Islet of Langerhans (tissue), 1 donor: ENCODE results near the gene GALK1.
"Not testable (repeated sequence)": the region's sequence is repeated elsewhere in the genome, so short reads cannot be mapped to it uniquely, and the experiment has no call there.

Experiments used
- FAIRE-seq: peaks from one replicate; lab custom pipeline; 2011; peaks lifted over from hg19 to GRCh38; lab: Jason Lieb, UNC

The GALK1 gene

DNA sequence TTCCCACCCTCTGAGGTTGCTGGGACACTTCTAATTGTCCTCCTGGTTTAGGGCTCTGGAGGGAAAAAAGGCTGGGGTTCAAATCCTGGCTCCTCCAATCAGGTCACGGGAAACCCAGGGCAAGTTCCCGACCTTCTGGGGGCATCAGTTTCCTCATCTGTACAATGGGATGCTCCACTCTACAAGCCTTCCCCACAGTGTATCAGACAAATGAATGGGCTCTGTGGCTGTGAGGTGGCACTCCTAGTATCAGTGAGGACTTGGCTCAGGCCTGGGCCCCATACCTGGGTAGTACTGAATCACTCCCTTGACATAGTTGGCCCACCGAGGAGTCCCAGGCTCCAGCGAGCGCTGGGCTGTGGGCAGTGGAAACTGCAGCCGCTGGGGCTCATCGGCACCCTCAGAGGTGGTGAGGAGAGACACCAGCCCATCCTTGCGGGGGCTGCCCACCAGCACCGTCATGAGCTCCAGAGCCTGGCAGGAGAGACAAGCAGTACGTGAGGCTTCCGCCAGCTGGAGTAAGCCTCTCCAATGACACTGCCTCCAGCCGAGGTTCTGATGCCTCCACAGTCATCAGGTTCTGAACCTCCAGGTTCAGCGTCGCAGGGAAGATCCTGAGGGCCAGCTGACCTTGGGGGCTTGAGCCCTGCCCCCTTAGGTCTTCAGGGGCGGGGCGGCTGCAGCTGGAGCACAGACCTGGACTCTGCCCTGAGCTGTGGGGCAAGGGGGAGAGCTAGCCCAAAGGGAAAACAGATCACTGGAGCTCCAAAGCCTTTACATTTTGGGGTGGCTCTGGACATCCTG lies 1.2 kb downstream of the GALK1 start:
- FAIRE-seq = no peak

DNA sequence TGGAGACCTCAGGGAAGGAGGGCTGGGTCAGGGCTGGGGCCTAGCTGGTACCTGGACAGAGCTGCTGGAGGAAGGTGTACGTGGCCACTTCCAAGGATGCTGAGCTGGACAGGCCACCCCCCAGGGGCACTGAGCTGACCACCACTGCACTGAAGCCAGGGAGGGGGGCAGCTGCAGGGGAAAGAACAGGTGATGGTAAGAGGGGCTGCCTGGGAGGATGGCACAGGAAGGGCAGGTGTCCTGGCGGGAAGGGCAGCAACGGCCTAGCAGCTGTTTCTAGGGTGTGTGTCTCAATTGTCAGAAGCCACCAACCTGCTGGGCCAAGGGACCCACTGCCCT lies 1.8 kb downstream of the GALK1 start:
- FAIRE-seq = no peak

DNA sequence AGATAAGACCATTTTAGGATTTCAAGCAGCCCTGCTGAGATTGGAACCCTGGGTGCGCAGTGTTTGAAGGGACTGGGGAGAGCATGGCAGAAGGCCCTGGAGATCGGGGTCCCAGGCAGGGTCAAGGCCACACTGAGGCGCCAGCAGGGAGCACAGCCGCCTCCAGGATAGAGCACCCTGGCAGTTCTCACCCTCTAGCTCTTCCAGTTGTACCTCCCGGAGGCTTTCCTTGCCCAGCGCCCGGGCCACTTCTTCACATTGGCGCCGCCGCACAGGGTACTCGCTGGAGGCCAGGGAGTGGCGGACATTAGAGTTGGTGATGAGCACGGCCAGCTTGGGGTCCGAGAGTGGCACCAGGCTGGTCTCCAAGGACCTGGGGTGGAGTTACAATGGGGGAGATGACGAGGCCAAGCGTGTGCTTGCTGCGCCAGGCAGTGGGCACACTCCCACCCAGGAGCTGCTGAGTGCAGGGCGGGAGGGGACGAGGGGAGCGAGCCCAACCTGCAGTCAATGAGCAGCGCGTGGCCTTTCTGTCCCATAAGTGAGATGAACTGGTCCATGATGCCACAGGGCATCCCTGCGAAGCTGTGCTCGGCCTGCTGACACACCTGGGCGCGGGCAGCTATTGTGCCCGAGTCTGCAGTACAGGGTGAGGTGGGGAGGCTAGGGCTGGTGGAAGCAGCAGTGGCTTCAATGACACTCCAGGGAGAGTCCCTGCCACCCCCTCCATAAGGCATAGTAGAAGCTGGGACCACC lies 2.3 kb downstream of the GALK1 start:
- no peak for FAIRE-seq

DNA sequence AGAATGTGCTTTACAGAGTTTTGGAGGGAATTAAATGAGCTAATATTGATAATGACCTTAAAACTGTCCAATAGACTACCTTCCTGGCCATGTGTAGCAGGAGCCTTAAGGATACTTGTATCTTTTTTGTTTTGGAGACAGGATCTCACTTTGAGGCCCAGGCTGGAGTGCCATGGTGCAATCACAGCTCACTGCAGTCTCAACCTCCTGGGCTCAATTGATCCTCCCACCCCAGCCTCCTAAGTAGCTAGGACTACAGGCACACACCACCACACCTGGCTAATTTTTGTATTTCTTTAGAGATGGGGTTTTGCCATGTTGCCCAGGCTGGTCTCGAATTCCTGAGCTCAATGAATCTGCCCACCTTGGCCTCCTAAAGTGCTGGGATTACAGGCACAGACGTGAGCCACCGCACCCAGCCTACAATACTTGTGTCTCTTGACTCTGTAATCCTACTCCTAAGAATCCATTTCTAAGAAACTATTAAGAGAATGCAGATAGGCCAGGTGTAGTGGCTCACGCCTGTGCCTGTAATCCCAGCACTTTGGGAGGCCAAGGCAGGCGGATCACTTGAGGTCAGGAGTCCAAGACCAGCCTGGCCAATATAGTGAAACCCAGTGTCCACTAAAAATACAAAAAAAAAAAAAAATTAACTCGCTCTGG lies 4.9 kb downstream of the GALK1 start:
- FAIRE-seq = not testable (repeated sequence)

DNA sequence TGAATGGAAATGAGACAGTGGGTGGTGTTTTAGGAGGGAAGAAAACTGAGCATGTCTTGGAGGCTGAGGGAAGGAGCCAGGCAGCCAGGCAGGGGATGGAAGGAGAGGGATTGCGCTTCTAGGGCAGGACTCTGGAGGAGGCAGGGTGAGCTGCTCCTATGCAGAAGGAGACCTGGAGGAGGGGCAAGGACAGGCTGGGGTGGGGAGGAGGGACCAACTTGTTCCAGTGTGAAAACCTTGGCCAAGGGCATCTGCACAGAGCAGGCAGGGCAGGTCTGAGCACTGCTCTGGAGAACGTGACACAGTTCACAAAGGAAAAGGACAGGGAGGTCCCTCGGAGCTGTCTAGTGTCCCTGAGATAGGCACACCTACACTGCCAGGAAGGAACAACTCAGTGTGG lies 5.5 kb downstream of the GALK1 start:
- FAIRE-seq = no peak

DNA sequence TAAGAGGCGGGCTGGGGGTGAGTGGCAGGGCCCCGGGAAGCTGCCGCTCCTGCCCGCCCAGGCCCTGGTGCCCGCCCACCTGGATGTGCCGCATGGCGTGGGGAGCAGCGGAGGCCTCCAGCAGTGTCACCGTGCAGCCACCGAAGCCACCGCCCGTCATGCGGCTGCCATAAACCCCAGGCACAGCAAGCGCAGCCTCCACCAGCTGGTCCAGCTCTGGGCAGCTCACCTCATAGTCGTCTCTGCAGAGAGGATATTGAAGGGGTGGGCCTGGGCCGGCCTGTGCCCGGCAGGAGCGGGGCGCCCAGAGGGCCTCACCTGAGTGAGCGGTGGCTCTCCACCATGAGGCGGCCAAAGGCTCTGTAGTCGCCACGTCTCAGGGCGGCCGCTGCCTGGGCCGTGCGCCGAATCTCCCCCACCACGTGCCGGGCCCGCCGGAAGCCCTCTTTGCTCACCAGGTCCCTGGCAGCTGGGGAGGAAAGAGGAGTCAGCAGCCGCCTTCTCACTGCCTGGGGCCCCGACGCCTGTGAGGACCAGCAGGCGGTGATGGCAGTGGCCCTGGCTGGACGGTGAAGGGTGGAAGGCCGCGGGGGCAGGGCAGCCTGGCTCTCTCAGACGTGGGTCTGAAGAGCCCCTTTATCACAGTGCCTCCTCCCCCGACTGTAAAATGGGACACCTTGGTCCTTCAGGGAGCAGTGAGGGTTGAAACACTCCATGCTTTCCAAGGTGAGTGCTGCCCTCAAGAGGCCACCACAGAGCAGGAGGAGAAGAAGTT lies 6.7 kb downstream of the GALK1 start:
- no peak for FAIRE-seq

DNA sequence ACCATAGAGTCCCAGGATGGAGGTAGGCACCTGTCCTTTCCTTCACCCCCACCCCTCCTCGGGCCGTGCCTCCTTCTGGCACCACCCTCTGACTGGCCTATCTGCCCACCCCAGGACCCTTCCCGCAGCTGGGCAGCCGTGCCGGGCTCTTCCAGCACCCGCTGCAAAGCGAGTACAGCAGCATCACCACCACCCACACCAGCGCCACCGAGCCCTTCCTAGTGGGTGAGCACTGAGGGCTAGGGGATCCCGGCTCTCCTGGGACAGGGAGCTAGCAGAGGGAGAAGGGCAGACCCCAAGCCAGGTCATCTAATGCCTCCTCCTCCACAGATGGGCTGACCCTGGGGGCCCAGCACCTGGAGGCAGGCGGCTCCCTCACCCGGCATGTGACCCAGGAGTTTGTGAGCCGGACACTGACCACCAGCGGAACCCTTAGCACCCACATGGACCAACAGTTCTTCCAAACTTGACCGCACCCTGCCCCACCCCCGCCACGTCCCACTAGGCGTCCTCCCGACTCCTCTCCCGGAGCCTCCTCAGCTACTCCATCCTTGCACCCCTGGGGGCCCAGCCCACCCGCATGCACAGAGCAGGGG lies 7.8 kb downstream of the GALK1 start:
- FAIRE-seq = no peak

DNA sequence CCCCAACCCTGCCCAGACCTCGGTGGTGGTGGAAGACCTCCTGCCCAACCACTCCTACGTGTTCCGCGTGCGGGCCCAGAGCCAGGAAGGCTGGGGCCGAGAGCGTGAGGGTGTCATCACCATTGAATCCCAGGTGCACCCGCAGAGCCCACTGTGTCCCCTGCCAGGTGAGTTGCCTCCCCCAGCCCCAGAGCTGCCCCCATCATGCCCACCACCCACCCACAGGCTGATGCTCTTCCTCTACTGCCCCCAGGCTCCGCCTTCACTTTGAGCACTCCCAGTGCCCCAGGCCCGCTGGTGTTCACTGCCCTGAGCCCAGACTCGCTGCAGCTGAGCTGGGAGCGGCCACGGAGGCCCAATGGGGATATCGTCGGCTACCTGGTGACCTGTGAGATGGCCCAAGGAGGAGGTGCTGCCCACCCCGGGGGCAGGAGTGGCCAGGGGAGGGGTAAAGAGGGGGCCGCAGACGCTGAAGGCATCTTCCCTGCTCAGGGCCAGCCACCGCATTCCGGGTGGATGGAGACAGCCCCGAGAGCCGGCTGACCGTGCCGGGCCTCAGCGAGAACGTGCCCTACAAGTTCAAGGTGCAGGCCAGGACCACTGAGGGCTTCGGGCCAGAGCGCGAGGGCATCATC lies 8.4 kb downstream of the GALK1 start:
- no peak for FAIRE-seq

DNA sequence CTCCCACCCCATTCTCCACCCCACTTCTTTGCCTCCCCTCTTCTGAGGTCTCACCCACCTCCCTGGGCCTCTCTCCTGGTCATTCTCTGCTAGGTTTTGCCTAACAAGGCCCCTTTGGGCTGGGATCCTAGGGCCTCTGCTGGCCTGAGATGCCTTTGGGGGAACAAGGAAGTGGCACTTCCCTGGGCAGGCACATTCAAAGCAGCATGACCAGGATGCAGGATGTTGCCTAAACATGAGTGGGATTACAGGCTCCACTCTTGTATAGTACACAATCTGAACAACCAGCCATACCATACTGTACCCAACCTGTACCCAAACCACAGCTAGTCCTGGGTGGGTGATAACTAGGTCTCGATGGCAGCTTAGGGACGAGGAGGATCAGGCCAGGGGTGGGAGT lies 9.0 kb downstream of the GALK1 start:
- no peak for FAIRE-seq

DNA sequence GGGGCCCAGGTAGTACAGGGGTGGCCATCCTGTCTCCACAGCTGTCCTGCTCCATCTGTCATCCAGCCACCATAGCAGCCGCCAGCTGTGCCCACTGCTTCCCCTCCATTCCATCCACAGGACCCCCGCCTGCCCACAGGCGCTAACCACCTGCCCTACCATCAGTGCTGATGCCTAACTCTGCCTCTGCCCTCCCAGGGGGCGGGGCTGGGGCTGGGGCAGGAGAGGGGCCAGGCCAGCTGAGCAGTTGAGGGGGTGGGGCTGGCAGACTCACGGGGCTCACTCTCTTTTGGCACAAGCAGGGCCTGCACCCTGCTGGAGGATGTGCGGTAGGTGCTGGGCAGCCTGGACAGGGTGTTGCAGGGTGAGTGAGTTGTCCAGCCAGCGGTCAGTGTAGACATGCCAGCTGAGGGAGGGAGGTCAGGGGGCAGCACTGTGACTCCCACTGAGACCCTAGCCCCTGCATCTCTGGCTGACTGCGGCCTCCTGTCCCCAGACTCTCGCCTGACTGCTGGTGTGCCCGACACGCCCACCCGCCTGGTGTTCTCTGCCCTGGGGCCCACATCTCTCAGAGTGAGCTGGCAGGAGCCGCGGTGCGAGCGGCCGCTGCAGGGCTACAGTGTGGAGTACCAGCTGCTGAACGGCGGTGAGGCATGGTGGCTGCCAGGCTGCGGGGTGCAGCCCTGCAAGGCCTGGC lies 9.6 kb downstream of the GALK1 start:
- FAIRE-seq = no peak

DNA sequence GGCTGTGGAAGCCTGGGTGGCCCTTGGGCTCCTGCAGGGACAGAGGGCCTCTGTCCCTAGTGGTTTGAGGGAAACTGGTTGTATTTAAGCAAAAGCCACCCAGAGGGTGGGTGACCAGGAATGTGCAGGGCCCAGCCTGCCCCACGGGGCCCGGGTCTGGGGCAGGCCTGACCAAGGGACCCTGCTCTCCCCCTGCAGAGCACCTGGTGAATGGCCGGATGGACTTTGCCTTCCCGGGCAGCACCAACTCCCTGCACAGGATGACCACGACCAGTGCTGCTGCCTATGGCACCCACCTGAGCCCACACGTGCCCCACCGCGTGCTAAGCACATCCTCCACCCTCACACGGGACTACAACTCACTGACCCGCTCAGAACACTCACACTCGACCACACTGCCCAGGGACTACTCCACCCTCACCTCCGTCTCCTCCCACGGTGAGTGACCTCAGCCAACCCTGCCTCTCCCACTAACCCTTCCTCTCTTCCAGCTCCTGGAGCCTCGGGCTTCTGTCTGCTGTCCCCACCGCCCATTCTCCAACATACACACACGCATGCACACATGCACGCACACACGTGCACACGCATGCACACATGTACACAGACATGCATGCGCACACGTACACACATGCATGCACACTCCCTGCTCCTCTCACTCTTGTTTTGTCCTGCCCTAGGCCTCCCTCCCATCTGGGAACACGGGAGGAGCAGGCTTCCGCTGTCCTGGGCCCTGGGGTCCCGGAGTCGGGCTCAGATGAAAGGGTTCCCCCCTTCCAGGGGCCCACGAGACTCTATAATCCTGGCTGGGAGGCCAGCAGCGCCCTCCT lies 10.4 kb downstream of the GALK1 start:
- FAIRE-seq = no peak

DNA sequence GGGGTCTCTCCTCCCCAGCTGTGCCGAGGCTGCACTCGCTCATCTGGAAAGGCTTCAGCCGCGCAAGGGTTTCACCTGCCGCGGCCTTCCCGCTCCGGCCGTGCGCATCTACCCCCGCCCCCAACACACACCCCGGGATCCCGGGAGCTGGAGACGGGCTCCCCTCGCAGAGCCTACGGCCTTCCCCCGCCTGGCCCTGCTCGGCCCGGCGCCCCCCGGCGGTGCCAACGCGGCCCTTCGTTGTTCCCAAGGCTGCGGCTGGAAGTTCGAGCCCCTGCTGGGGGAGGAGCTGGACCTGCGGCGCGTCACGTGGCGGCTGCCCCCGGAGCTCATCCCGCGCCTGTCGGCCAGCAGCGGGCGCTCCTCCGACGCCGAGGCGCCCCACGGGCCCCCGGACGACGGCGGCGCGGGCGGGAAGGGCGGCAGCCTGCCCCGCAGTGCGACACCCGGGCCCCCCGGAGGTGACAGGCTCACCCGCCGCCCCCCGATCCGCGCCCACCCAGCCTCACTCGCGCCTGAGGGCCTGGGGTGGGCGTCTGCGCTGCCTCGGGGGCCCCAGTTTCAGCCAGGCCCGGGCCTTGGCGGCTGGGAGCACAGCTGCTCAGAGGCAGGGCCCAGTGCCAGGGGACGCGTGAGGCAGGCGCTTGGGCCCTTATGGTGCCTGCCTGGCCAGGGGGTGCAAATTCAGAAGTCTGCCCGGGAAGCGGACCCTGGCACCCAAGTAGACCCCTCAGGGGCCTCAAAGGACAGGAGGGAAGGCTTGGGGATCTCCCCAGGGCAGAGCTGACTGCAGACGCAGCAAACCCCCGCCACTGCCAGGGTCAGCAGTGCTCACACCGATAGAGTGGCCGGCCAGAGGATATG lies 11.2 kb downstream of the GALK1 start:
- no peak for FAIRE-seq

DNA sequence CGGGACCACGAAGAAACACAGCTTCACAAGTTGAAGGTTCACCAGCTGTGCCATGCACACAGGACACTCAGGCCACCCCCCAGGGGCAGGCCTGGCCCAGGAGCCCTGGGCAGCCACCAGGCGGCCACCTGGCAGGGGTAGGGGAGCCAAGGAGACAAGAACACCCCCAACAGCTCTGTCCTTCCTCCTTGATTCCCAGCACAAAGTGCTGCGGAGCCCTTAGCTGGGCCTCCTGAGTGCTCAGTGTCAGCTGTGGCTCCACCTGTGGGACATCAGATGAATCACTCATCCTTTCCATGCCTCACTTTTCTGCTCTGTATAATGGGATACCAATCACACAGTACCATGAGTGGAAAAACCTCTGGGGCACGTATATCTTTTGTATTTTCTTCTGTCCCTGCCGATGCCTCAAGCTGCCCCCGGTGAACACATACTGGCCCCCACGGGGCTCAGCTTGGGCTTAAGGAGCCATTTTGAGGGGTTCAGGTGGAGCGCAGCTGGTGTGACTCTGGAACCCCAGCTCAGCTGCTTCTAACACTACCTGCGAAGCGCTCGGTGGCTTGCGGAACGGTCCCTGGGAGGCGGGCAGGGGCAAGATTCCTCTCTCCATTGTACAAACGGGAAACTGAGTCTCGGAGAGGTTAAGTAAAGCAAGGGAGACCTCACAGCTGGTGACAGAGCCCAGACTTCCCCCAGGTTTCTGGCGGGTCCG lies 12.0 kb downstream of the GALK1 start:
- no peak for FAIRE-seq

DNA sequence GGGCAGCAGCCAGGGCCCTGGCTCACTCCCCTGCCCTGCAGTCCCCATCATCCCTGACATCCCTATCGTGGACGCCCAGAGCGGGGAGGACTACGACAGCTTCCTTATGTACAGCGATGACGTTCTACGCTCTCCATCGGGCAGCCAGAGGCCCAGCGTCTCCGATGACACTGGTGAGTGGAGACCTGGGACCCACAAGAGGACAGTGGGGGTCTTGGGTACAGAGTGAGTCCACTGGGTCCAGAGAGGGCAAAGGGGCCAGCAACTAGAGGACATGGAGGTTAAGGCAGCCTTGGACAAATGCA lies 12.6 kb downstream of the GALK1 start:
- FAIRE-seq = no peak

DNA sequence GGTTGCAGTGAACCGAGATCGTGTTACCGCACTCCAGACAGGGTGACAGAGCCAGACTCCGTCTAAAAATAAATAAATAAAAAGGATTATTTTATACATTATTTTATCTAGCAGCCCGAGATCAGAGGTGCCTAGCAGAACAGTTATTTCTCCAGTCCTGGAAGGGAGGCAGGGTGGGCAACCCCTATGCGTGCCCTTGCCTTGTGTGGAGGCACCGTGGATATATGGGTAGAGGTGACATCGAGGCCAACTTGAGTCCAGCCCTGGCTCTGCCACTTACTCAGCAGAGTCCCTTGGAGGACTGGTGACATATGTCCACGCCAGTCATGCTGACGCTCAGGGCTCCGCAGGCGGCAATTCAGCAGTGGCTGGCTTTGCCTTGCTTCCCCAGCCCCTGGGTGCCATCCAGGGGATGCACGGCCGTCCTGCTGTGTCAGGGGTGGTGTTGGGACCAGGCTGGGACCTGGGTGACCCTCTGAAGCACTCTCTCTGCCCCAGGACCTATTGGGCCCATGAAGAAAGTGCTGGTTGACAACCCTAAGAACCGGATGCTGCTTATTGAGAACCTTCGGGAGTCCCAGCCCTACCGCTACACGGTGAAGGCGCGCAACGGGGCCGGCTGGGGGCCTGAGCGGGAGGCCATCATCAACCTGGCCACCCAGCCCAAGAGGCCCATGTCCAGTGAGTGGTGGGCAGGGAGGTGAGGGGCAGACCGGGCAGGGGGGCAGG lies 13.2 kb downstream of the GALK1 start:
- FAIRE-seq = no peak

DNA sequence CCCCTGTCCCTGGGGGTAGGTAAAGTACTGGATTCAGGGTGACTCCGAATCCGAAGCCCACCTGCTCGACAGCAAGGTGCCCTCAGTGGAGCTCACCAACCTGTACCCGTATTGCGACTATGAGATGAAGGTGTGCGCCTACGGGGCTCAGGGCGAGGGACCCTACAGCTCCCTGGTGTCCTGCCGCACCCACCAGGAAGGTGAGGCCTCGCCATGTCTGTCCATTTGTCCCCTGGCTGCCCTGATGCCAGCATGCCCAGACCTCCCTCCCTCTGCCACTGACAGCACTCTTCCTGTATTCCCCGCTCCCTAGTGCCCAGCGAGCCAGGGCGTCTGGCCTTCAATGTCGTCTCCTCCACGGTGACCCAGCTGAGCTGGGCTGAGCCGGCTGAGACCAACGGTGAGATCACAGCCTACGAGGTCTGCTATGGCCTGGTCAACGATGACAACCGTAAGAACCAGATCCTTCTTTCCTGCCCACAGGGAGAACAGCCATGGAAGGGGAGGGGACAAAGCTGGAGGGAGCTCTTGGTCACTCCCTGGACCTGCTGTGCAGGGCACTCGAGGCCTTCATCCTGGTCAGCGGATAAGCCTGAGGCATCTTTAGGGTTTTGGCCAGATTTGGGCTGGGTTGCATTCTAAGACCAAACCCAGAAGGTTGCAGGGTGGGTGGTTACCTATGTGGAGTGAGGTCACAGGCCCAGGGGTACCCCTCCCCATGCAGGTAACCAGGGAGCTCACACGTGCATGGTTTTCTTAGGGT lies 14.2 kb downstream of the GALK1 start:
- FAIRE-seq = no peak
